Measurements from ENCODE around the gene DENND6B.
"Not testable (repeated sequence)": the region's sequence is repeated elsewhere in the genome, so short reads cannot be mapped to it uniquely, and the experiment has no call there.

Gene DENND6B

GRCh38 chr22:50326956-50327710 is at the start of gene DENND6B:
Gene DENND6B, minus strand, starts transcription at chr22:50327012. Its CDS starts 24 bp downstream, at chr22:50326988.
- DNase-seq = peak; percentile 77 to 78

GRCh38 chr22:50376085-50376651 is 49.4 kb upstream of the DENND6B start:
- DNase-seq = no peak

DNA sequence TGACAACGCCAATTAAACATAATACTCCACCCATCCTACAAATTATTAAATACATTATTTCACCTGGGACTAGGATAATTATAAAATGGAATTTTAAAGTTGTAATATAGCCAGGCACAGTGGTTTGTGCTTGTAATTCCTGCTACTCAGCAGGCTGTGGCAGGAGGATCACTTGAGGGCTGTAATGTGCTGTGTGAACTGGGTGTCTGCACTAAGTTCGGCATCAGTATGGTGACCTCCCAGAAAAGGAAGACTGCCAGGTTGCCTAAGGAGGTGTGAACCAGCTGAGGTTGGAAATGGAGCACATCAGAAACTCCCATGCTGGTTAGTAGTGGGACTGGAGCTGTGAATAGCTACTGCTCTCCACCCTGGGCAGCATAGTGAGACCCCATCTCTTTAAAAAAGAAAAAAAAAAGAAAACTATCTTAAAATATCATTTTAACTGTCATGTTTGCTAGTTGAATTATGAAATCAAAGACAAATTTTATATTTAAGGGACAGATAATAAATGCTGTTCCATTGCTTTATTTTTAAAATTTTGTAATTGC is 44.4 kb upstream of the DENND6B start:
- no peak for DNase-seq

- no peak for DNase-seq
Measured at GRCh38 chr22:50367778-50368500, 41.1 kb upstream of the DENND6B start.

- DNase-seq = not testable (repeated sequence)
Measured at GRCh38 chr22:50363803-50364194, 37.0 kb upstream of the DENND6B start.

DNA sequence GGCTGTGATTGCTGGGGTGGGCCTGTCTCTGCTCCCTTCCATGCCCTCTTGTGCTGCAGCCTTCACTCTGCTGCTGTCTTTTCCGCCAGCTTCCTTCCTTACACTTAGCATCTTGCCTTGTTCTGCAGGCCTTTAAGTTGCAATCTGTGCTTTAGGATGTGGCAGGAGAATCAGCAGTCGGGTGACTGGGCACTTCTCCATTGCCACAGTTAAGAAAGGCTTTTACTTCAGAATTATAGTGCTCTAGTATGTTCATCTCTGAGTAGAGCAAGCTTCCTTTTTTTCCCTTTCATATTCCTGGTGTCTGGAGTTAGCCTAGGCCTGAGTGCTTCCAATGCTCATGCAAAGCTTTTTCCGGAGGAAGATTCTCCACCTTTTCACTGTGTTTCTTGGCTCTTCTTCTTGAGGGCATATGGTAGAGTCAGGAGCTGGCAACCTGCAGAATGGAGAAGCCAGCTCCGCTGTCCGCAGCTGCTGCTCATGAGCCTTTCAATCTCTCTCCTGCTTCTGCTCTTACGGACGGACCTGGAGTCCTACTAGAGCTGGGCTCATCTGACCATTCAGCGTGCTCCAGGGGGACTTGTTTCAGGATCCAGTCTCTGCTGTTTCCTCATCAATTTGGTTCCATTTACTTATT is 36.5 kb upstream of the DENND6B start:
- DNase-seq = no peak

DNA sequence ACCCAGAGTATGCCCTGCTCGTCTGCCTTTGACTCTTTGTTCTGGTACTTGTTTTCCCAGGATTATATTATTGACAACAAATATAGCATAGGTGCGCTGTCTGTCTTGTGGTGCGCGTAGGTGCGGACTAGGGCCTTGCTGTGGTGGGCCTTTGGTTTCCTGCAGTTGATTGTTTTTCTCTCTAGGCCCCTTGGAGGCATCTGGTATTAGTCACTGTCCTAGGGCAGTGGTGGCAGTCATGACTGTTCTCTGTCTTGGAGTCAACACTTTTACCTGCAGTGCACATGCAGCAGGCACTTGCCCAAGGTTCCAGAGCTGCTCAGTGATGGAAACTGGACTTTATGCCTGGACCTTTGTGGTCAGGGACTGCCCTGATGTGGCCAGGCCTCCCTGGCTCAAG is 34.9 kb upstream of the DENND6B start:
- DNase-seq = no peak

DNA sequence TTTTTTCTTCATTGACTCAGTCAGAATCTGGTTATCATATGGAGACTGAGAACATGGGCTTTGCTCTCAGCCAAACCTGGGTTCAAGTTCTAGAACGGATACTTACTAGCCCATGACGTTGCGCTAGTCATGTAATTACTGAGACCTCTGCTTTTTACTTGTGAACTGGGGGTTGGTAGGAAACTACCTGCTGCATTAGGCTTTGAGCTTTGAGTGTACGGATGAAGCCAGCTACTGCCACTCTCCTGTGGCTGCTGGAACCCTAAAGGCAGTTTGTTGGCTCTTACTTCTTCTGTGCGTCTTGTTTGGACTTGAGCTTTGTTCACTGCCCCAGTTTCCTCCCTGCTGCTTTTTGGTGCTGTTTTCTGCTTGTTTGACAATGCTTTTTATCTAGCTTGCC is 34.4 kb upstream of the DENND6B start:
- no peak for DNase-seq

DNA sequence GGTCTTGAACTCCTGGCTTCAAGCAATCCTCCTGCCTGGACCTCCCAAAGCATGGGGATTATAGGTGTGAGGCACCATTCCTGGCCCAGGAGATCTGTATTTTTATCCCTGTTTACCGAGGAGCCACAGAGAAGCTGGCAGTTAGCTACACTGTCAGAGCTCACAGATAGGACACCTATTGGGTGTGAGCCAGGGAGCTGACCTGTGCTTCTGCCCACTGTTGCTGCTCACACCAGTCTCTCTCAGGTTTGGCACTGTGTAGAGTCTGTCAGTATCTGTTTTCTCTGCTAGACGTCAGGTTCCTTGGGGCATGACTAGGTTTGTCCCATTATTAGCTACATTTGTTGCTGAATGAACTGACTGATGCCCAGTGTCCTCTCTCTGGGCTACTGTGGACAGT is 33.8 kb upstream of the DENND6B start:
- no peak for DNase-seq

GRCh38 chr22:50357756-50358155 is 30.9 kb upstream of the DENND6B start:
- DNase-seq = no peak

DNA sequence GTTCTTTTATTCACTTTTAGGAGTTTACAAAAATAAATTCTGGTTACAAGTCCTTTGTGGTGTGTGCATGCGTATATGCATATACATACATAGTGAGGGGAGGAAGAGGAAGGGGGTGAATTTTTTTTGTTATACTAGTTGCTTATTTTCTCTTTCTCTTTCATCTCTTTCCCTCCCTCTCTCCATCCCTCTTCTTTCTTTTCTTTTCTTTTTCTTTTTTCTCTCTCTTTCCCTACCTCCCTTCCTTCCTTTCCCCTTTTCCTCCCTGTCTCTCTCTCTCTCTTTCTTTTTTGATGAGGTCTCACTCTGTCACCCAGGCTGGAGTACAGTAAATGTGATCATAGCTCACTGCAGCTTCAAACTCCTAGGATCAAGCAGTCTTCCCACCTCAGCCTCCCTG is 30.4 kb upstream of the DENND6B start:
- no peak for DNase-seq

GRCh38 chr22:50356186-50356585 is 29.4 kb upstream of the DENND6B start:
- no peak for DNase-seq

DNA sequence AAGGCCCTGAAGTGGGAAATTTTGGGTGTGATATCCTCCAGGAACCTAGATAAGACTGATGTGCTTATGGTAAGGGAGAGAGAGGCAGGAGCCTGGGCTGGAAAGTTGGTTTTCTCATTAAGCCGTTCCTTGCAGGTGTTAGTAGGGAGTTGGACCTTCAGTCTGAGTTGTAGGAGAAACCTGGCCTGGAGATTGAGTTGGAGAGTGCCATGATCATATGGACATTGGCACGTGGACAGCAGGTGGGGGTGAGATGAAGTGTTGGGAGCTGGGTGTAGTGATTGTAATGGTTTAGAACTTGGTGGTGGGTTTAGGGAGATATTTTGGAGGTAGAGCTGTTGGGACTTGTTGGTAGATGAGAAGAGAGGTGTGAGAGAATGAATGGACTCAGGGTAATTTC is 21.2 kb upstream of the DENND6B start:
- DNase-seq = no peak

DNA sequence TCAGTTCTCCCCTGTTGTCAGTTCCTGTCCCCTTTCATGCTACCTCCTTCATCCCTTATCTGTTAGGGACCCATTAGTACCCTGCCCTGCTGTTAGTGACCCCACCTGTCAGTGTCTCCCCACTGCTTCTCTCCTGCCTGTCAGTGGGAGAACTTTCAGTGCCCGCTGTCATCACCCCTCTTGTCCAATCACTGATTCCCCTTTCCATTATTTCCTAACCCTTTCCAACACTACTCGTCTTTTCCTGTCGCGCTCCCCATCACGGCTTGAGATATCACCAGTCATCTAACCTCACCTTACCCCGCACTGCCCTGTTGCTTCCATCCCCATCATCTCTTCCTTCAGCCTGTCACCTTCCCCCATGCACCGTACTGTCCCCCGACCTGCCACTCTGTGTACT is 20.3 kb upstream of the DENND6B start:
- DNase-seq = no peak

GRCh38 chr22:50346470-50346869 is 19.7 kb upstream of the DENND6B start:
- no peak for DNase-seq

DNA sequence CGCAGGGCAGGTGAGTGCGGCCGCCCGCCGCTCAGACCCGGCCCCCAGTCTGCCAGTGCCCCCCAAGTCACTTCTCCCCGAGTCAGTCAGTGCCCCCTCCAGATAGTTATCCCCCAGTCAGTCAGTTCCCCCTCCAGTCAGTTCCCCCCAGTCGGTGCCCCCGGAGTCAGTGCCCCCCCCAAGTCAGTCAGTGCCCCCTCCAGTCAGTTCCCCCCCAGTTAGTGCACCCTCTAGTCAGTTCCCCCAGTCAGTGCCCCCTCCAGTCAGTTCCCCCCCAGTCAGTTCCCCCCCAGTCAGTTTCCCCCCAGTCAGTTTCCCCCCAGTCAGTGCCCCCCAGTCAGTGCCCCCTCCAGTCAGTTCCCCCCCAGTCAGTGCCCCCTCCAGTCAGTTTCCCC is 16.7 kb upstream of the DENND6B start:
- no peak for DNase-seq

- peak; percentile 62 to 65 for DNase-seq
Measured at GRCh38 chr22:50342651-50343540, 16.1 kb upstream of the DENND6B start, which contains the start of gene PPP6R2. Gene PPP6R2, plus strand, starts transcription at chr22:50343327. Its CDS starts 50,582 bp downstream, at chr22:50393909.

DNA sequence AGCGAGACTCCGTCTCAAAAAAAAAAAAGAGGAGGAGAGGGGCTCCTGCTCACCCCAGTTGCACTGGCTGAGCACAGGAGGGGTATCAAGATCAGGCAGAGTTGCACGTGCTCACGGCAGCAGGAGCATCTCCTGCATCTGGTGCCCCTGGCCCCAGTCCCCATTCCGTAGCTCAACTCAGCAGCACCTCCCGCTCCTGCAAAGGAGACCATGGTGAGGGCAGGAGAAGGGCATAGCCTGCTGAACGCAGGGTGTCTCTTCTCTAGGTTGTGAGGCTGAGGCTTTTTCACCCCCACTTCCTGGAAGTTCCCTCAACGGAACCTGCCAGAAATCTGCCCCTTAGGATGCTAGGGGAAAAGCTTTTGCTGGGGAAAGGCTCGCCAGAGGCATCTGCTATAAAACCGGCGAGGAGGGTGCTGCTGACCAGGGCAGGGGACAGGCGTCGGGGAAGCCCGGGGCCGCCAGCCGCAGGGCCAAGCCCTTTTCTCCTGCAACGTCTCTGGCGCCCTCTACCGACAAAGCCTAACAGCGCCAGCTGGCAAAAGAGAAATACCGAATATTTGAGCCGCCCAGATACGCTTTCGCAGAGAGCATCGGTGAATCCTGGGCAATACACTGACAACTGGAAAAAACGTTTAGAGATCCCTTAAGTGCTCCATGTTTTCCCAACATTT is 15.3 kb upstream of the DENND6B start:
- DNase-seq = peak; percentile 87 to 93

DNA sequence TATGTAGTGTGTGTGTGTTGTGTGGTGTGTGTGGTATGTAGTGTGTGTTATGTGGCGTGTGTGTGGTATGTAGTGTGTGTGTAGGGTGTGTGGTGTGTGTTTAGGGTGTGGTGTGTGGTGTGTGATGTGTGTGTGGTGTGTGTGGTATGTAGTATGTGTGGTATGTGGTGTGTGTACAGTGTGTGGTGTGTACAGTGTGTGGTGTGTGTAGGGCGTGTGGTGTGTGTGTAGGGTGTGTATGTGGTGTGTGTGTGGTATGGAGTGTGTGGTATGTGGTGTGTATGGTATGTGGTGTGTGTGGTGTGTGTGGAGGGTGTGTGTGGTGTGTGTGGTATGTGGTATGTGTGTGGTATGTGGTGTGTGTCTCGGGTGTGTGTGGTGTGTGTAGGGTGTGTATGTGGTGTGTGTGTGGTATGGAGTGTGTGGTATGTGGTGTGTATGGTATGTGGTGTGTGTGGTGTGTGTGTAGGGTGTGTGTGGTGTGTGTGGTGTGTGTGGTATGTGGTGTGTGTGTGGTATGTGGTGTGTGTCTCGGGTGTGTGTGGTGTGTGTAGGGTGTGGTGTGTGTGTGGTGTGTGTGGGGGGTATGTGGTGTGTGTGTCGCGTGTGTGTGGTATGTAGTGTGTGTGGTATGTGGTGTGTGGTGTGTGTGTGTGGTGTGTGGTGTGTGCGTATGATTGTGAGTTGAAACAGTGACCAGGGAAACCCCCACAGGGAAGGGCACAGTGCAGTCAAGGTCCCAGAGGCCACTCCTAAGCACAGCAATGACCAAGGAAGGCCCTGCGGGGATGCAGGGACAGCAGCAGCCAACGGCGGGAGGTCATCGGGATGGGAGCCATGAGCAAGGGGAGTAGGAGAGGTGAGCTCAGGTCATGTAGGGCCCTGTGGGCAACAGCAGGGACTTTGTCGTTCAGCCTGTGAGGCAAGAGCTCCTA is 13.4 kb upstream of the DENND6B start:
- DNase-seq = peak in 1 of 2 experiments; percentile 13

DNA sequence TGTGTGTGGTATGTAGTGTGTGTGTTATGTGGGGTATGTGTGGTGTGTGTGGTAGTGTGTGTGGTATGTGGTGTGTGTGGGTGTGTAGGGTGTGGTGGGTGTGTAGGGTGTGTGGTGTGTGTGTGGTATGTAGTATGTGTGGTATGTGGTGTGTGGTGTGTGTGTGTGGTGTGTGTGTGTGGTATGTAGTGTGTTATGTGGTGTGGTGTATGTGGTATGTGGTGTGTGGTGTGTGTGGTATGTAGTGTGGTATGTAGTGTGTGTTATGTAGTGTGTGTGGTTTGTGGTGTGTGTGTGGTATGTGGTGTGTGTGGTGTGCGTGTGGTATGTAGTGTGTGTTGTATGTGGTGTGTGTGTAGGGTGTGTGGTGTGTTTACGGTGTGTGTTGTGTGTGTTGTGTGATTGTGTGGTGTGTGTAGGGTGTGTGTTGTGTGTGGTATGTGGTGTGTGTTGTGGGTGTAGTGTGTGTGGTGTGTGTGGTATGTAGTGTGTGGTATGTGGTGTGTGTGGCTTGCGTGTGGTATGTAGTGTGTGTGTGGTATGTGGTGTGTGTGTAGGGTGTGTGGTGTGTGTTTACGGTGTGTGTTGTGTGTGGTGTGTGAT is 12.1 kb upstream of the DENND6B start:
- no peak for DNase-seq

Data from SHP77 (cell line).